NCI-H146 treated with DMSO at 0.1 percent for 48 hours (cell line): ENCODE results near the gene HOXB8.

ENCODE experiments used
- DNase-seq: peaks from one replicate; lab custom pipeline; 2025; ENCODE audit not compliant: unreplicated experiment; lab: John Stamatoyannopoulos, UW

Gene HOXB8

GRCh38 chr17:48569674-48570324, 45.3 kb downstream of the HOXB8 start:
- DNase-seq, result no peak

DNA sequence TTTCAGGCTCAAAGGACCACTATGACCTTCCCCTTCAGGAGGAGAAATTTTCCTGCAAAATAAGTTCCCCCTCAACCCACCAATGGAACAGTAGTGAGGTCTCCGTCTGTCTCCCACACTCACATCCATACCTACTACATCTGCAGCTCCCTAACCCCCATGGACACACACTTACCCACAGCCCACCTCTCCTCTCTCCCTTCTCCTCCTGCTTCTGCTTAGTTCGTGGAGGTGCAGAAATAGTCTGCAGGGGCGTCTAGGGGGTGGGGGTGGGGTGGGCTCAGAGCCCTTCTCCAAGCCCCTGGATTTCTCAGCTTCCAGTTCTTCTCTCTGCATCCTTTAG, 45.9 kb downstream of the HOXB8 start:
- no peak for DNase-seq

- no peak for DNase-seq
Observed at GRCh38 chr17:48568499-48569239, 46.4 kb downstream of the HOXB8 start.

DNA sequence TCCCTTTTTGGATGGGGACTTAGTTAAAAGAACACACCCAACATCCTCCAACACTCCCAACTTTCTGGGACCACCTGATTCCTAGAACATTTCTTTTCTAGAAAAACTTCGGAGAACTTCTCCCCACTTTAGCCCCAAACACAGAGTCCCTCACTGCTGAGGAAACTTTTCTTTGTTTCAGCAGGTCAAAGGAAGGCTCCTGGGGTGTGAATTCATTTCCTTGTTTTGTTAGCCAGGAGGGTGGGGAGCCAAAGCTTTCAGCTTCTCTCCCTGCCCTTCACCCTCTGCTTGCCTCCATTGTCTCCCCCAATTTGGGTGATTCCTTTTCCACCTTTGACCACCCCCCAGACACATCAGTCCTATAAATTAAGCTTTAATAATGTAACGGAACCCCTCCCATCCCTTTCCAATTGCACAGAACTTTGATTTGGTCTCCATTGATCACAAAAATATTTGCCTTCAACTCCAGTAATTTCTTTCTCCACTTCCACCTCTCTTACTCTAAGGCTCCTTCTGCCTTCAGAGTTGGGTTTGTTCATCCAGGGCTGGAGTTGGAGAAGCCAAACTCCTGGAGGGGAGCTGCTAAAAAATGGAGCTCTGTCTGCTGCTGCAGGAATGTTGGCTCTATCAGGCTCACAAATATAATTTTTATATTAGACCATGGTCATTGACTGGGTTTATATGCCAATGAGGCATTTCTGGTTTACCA, 47.3 kb downstream of the HOXB8 start:
- no peak for DNase-seq

- no peak for DNase-seq
Observed at GRCh38 chr17:48567209-48567608, 47.9 kb downstream of the HOXB8 start.

- no peak for DNase-seq
Observed at GRCh38 chr17:48566717-48567116, 48.4 kb downstream of the HOXB8 start.

DNA sequence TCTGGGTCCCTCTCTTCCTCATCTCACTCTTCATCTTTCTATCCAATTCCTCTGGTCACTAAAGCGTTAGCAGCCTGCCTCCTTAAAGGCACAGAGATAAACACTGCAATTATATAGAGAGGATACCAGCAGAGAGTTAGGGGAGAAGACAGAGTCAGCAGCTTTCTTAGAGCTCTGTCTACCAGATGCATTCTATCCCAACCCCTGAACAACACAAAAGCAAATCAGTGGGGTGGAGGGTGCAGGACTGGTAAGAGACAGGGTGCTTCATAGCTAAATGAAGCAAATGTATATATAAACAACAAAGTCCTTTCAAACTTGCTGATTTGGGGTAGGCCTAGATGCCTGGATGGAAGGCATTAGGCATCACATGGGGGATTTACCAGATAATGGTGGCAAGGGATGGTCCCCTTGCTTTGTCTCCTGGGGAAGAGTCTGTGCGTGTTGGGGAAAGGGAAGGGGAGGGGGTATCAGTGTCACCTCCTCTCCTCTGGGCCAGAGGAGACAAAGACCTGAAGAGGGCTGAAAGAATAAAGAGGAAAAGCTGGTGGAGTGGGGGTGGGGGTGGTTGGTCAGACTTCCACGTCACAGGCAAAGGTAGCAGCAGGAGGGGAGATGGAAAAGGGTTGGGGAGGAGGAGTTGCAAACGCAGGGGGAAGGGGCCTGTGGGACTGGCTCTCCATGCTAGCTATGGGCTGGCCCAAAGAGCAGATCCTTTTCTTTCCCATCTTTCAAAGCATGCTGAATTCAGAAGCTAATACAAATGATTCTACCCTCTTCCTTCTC, 49.0 kb downstream of the HOXB8 start:
- no peak for DNase-seq

DNA sequence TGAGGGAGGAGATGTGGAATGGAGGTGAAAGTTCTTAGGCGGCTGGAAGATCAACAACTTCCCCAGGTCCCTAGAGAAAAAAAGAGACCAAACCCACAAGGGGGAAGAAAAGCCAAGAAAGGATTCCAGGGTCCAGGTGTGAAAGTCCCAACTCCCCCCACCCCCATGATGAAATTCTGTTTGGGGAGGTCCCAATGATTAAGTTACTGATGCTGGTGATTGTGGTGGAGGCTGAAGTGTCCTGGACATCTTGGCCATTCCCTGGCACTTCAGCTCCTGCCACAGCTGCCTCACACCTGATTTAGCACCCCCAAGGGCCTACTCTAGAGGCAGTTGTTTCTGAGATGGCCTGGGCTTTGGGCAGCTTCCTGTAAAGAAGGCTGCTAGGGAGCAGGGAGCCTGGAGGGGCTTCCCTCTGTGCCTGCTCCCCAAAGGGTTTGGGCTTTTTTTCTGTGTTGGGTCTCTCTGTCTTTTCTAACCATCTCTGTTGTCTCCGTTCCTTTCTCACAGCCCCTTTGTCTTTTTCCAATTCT, 50.0 kb downstream of the HOXB8 start:
- DNase-seq, result no peak

DNA sequence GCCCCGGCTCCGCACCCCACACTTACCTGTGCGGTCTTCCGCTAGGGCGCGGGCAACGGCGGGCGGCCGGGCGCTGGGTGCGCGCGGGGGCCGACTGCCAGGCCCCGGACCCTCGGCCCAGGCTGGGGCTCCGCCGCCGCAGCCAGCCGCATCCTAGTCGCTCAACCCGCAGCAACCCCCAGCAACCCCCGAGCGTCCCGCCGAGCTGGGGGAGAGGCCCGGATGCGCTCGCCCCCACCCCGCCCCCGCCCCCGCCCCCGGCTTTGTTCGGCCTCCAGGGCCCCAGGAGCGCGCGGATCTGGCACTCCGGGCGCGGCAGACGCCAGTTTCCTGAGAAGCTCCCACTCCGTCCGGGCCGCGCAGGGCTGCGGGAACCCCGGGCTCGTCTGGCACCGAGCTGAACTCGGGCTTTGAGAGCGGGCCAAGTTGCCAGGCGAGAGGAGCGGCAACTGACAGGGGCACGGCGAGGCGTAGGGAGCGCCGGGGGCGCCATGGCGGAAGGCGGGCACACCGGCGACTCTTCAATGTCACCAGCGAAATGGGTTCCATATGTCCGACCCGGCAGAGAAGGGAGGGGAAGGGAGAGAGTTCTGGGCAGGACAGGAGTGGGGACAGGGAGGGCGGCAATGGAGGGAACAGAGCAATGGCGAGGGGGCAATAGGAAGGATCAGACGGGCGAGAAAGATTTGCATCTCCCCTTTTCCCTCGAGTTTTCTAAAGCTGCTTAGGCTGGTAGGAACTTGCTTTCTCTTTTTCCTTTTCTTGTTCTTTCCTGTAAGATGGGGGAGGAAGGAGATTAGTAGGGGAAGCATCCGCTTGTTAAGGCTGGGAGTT, 50.7 kb downstream of the HOXB8 start:
- no peak for DNase-seq

DNA sequence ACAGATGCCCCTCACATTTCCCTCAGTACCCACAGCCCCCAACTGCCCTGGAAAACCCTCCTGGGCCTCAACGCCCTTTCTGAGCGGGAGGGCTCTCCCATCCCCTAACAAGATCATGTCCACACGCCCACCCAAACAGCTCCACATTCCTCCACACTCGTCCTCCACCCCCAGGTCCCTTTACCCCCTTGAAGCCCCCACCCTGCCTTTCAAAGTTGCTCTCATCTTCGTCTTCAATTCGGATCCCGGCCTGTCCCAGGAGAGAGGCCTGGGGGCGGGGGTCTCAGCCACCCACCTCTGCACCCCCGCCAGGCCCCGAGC, 51.3 kb downstream of the HOXB8 start:
- DNase-seq, result no peak

DNA sequence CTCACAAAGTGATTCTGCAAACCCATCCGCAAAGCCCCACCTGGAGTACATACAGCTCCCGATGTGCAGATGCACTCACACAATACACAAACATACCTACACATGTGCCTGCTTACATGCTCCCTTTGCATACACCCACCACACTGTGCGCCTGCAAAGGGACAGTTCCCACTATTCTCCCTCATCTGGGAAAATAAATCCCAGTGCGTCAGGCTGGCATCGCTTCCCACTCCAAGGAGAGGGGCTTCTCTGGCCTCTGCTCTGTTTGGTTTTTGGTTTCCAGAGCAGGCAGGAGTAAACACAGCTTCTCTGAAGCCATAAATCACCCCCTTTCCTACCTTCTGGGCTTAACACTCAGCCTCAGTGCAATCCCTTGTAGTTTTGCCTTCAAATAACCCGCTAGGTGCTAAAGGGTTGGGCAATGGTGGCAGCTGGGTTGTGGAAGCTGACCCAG, 51.7 kb downstream of the HOXB8 start:
- no peak for DNase-seq

DNA sequence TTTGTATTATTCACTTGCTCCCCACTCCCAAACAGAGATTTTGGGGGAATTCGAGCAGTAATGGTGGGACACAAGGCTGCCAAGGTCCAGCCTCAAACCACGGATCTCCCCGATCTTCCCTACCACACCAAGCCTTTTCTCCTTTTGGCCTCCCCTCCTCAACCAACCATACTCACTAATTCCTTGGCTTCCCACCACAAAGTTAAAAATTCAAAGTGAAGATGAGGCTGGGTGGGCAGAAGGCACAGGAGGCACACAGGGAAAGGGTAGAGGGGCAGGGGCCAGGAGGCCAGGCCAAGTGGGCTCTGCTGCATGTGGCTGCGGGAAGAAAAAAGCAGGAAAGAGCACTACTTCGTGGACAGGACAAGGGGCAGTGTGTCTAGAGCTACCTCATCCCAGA, 52.2 kb downstream of the HOXB8 start:
- no peak for DNase-seq
